Measurements from ENCODE around the gene BMPR1A.
"Not testable (repeated sequence)": the region's sequence is repeated elsewhere in the genome, so short reads cannot be mapped to it uniquely, and the experiment has no call there.

The BMPR1A gene

GRCh38 chr10:86721232-86721631, 35.2 kb upstream of the BMPR1A start:
- DNase-seq (ENCODE audit: low spot score), result no peak
- Mint-ChIP-seq H3K4me3 (no peak overlapping the region), H3K36me3 (ENCODE audit: low read depth) (no peaks in the 10 kb centered on the region), H3K4me1 (ENCODE audit: low read depth) (peaks cover 7% of the 10 kb centered on the region), H3K9me3 (no peaks in the 10 kb centered on the region), H3K27ac (no peak overlapping the region), H3K27me3 (ENCODE audit: low read depth) (peaks cover 16% of the 10 kb centered on the region)

GRCh38 chr10:86723009-86723408, 33.4 kb upstream of the BMPR1A start:
- Mint-ChIP-seq H3K9me3 (no peaks in the 10 kb centered on the region), H3K4me1 (ENCODE audit: low read depth) (peaks cover 7% of the 10 kb centered on the region), H3K36me3 (ENCODE audit: low read depth) (no peaks in the 10 kb centered on the region), H3K27me3 (ENCODE audit: low read depth) (peaks cover 16% of the 10 kb centered on the region), H3K27ac (no peak overlapping the region), H3K4me3 (no peak overlapping the region)
- no peak for DNase-seq (ENCODE audit: low spot score)

- Mint-ChIP-seq H3K27me3 (ENCODE audit: low read depth) (peaks cover 16% of the 10 kb centered on the region), H3K4me1 (ENCODE audit: low read depth) (peaks cover 7% of the 10 kb centered on the region), H3K36me3 (ENCODE audit: low read depth) (no peaks in the 10 kb centered on the region), H3K9me3 (no peaks in the 10 kb centered on the region), H3K27ac (no peak overlapping the region), H3K4me3 (no peak overlapping the region)
- no peak for DNase-seq (ENCODE audit: low spot score)
Measured at GRCh38 chr10:86724445-86724844, 32.0 kb upstream of the BMPR1A start.

- Mint-ChIP-seq H3K9me3 (no peaks in the 10 kb centered on the region), H3K4me1 (ENCODE audit: low read depth) (peaks cover 7% of the 10 kb centered on the region), H3K27ac (no peak overlapping the region), H3K4me3 (no peak overlapping the region), H3K27me3 (ENCODE audit: low read depth) (peaks cover 10% of the 10 kb centered on the region), H3K36me3 (ENCODE audit: low read depth) (no peaks in the 10 kb centered on the region)
- no peak for DNase-seq (ENCODE audit: low spot score)
Measured at GRCh38 chr10:86725980-86726676, 30.3 kb upstream of the BMPR1A start.

DNA sequence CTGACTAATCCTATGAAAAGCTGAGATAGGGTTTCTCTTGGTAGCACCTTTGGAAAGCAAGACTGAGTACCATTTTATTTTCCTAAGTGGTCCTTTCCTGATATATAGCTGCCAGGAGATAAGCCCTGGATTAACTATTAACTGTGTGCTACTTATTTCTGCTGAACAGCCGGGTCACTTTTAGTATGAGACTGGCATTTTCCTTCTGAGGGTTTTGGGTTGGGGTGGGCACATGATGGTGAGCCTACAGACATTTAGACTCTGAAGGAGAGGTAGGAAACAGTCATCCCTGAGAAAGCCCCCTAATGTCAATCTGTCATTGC, 29.8 kb upstream of the BMPR1A start:
- Mint-ChIP-seq H3K9me3 (no peaks in the 10 kb centered on the region), H3K27me3 (ENCODE audit: low read depth) (peaks cover 5% of the 10 kb centered on the region)

GRCh38 chr10:86727470-86727869, 28.9 kb upstream of the BMPR1A start:
- Mint-ChIP-seq H3K36me3 (ENCODE audit: low read depth) (no peaks in the 10 kb centered on the region), H3K9me3 (no peaks in the 10 kb centered on the region), H3K4me3 (no peak overlapping the region), H3K27ac (no peak overlapping the region), H3K27me3 (ENCODE audit: low read depth) (peaks cover 3% of the 10 kb centered on the region), H3K4me1 (ENCODE audit: low read depth) (peaks cover 7% of the 10 kb centered on the region)
- no peak for DNase-seq (ENCODE audit: low spot score)

More for the DNA sequence above, 29.8 kb upstream of the BMPR1A start:
- no peak overlapping the region for H3K27ac Mint-ChIP-seq
- H3K36me3 Mint-ChIP-seq (ENCODE audit: low read depth), result no peaks in the 10 kb centered on the region
- H3K4me3 Mint-ChIP-seq, result no peak overlapping the region
- no peak for DNase-seq (ENCODE audit: low spot score)
- peaks cover 7% of the 10 kb centered on the region for H3K4me1 Mint-ChIP-seq (ENCODE audit: low read depth)

DNA sequence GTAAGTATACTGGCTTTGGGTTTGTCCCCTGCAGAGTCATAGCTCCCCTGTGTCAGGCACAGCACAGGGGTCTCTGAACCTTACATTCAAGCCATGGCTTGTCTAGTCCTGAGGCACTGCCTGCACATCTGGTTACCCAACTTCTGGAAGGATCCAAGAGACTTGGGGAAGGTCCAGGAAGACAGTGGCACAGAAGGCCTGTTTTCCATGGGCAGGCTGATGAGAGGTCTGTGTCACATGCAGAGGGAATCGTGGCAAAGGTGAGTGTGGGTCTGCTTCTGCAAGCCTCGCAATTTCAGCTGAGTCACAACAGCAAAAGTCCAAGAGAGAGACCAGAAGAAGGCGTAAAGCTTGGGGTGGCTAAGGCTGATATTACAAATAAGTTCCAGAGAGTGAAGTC, 28.4 kb upstream of the BMPR1A start:
- no peaks in the 10 kb centered on the region for H3K36me3 Mint-ChIP-seq (ENCODE audit: low read depth)

DNA sequence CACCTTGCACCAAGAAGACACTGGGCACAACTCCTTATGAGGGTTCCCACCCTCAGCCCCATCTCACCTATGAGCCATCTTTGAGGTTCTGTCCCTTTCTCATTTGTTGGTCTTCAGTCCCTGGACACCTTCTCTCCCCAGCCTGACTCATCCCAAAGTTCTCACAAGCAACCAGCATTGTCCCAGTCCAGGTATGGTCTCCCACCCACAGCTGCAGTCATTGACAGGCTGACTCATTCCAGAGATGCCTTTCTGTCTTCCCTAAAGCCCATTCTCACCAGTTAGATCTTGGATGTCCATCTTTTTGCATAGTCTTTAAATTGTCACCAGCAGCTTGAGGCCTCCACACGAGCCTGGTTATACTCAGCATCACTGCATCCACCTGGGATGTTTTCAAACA, 26.7 kb upstream of the BMPR1A start:
- no peaks in the 10 kb centered on the region for H3K36me3 Mint-ChIP-seq (ENCODE audit: low read depth)
- no peaks in the 10 kb centered on the region for H3K9me3 Mint-ChIP-seq
- H3K27ac Mint-ChIP-seq, result no peak overlapping the region
- no peak overlapping the region for H3K4me3 Mint-ChIP-seq
- no peaks in the 10 kb centered on the region for H3K4me1 Mint-ChIP-seq (ENCODE audit: low read depth)
- peaks cover 8% of the 10 kb centered on the region for H3K27me3 Mint-ChIP-seq (ENCODE audit: low read depth)
- no peak for DNase-seq (ENCODE audit: low spot score)

More for the DNA sequence above, 28.4 kb upstream of the BMPR1A start:
- no peak overlapping the region for H3K27ac Mint-ChIP-seq
- no peak for DNase-seq (ENCODE audit: low spot score)
- H3K9me3 Mint-ChIP-seq, result no peaks in the 10 kb centered on the region
- H3K27me3 Mint-ChIP-seq (ENCODE audit: low read depth), result peaks cover 3% of the 10 kb centered on the region
- H3K4me3 Mint-ChIP-seq, result no peak overlapping the region
- peaks cover 5% of the 10 kb centered on the region for H3K4me1 Mint-ChIP-seq (ENCODE audit: low read depth)

GRCh38 chr10:86730227-86730626, 26.2 kb upstream of the BMPR1A start:
- Mint-ChIP-seq H3K9me3 (no peaks in the 10 kb centered on the region), H3K36me3 (ENCODE audit: low read depth) (no peaks in the 10 kb centered on the region), H3K4me1 (ENCODE audit: low read depth) (no peaks in the 10 kb centered on the region), H3K4me3 (no peak overlapping the region), H3K27me3 (ENCODE audit: low read depth) (peaks cover 7% of the 10 kb centered on the region), H3K27ac (no peak overlapping the region)
- DNase-seq (ENCODE audit: low spot score), result no peak

GRCh38 chr10:86732771-86733170, 23.6 kb upstream of the BMPR1A start:
- Mint-ChIP-seq H3K4me3 (no peak overlapping the region), H3K36me3 (ENCODE audit: low read depth) (no peaks in the 10 kb centered on the region), H3K27ac (no peak overlapping the region), H3K4me1 (ENCODE audit: low read depth) (no peaks in the 10 kb centered on the region), H3K27me3 (ENCODE audit: low read depth) (peaks cover 6% of the 10 kb centered on the region), H3K9me3 (no peaks in the 10 kb centered on the region)
- DNase-seq (ENCODE audit: low spot score), result no peak

DNA sequence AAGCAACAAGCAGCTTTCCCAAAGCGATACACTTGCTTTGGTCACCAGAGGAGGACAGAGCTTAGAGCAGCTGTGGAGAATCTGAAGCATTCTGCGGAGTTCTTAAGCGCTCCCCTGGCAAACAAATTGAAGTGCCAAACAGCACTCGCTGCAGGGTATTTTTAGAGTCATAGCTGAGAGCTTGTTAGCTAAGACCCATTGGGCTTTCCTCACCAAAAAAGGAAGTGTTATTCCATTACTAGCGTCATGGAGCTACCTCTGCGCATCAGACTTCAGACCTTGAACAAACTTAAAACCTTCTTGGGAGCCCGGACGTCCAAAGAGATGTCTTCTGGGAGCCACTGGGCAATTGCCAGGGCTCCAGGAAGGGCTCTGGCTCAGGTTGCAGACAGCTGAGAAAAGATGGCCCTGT, 23.2 kb upstream of the BMPR1A start:
- no peaks in the 10 kb centered on the region for H3K4me1 Mint-ChIP-seq (ENCODE audit: low read depth)
- H3K27ac Mint-ChIP-seq, result no peak overlapping the region
- no peak for DNase-seq (ENCODE audit: low spot score)
- peaks cover 9% of the 10 kb centered on the region for H3K27me3 Mint-ChIP-seq (ENCODE audit: low read depth)
- H3K4me3 Mint-ChIP-seq, result no peak overlapping the region
- H3K36me3 Mint-ChIP-seq (ENCODE audit: low read depth), result no peaks in the 10 kb centered on the region
- no peaks in the 10 kb centered on the region for H3K9me3 Mint-ChIP-seq

DNA sequence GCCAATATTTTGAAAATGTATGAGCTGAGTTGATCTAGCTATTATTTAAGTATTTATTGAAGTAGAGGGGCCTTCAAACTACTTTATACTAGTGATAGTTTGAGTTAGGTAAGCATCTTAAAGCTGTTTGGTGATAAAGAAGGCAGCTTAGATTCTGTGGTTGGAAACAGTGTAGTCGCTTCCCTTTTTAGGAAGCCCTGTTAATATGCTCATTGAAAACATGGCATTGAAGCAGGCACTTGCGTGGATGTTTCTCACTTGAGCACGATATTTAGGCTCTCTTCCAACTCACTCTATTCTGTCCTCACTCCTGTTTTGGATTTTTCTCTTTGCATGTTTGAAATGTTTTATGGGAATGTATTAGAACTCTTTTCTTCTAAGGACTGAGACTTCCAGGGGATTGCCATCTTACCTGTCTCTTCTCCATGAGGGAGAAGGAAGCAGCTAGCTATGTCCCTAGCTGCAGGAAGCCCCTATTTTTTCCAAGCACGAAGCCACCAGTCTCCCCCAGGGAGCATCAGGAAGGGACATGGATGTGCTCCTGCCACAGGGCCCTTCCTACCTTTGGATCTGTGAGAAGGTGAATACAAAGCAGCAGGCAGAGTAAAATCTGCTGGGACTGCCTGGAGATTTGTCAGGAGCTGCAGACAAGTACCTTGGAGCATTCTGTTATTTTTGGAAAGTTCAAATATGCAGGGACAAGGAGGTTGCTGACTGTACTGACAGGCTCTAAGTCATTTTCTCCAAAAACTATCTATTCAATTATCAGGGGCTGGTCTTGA, 22.0 kb upstream of the BMPR1A start:
- no peak overlapping the region for H3K4me3 Mint-ChIP-seq
- no peaks in the 10 kb centered on the region for H3K36me3 Mint-ChIP-seq (ENCODE audit: low read depth)

DNA sequence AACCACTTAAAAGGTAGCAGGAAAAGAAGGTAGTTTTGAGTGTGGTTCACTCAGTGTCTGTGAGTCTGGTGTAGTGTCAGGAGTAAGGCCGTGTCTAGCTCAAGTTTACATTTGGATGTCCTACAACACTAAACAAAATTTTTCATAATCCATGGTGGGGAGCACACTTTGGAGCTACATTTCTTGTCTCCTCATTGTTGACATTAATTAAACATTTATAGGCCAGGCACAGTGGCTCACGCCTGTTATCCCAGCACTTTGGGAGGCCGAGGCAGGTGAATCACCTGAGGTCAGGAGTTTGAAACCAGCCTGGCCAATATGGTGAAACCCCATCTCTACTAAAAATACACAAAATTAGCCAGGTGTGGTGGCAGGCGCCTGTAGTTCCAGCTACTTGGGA, 21.1 kb upstream of the BMPR1A start:
- peaks cover 14% of the 10 kb centered on the region for H3K27me3 Mint-ChIP-seq (ENCODE audit: low read depth)
- H3K27ac Mint-ChIP-seq; H3K36me3 Mint-ChIP-seq (ENCODE audit: low read depth); H3K4me3 Mint-ChIP-seq; DNase-seq (ENCODE audit: low spot score); H3K9me3 Mint-ChIP-seq; H3K4me1 Mint-ChIP-seq (ENCODE audit: low read depth): not testable (repeated sequence)

More for the DNA sequence above, 22.0 kb upstream of the BMPR1A start:
- Mint-ChIP-seq H3K4me1 (ENCODE audit: low read depth) (no peaks in the 10 kb centered on the region), H3K27me3 (ENCODE audit: low read depth) (peaks cover 11% of the 10 kb centered on the region), H3K27ac (no peak overlapping the region), H3K9me3 (no peaks in the 10 kb centered on the region)
- no peak for DNase-seq (ENCODE audit: low spot score)

GRCh38 chr10:86742230-86742629, 14.2 kb upstream of the BMPR1A start:
- Mint-ChIP-seq H3K36me3 (ENCODE audit: low read depth) (no peaks in the 10 kb centered on the region), H3K4me3 (no peak overlapping the region), H3K27me3 (ENCODE audit: low read depth) (peaks cover 10% of the 10 kb centered on the region), H3K27ac (no peak overlapping the region), H3K4me1 (ENCODE audit: low read depth) (no peaks in the 10 kb centered on the region), H3K9me3 (no peaks in the 10 kb centered on the region)
- no peak for DNase-seq (ENCODE audit: low spot score)

Measured in T-helper 2 cell treated with Interferon-gamma antibody and Interleukin-4, amounts not matched to agents 5 μg/mL and 100 μg/mL, for 36 hours (primary cell).